ENCODE results near the gene LRP5.

- TF ChIP-seq, protein P1, sequence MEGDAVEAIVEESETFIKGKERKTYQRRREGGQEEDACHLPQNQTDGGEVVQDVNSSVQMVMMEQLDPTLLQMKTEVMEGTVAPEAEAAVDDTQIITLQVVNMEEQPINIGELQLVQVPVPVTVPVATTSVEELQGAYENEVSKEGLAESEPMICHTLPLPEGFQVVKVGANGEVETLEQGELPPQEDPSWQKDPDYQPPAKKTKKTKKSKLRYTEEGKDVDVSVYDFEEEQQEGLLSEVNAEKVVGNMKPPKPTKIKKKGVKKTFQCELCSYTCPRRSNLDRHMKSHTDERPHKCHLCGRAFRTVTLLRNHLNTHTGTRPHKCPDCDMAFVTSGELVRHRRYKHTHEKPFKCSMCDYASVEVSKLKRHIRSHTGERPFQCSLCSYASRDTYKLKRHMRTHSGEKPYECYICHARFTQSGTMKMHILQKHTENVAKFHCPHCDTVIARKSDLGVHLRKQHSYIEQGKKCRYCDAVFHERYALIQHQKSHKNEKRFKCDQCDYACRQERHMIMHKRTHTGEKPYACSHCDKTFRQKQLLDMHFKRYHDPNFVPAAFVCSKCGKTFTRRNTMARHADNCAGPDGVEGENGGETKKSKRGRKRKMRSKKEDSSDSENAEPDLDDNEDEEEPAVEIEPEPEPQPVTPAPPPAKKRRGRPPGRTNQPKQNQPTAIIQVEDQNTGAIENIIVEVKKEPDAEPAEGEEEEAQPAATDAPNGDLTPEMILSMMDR (IDR thresholded peaks at IDR 0.05; ENCODE audit: insufficient read depth, low read length, poor library complexity, severe bottlenecking) = no peak
- no peak for TF ChIP-seq EZH2phosphoT487 (conservative IDR thresholded peaks at IDR 0.05; ENCODE audit: low read length)
These were observed 154.9 kb downstream of the LRP5 start for GRCh38 chr11:68467201-68467834.
